GM23338 (cell line): ENCODE data around the gene LMX1B. TPM values are rescaled to one million over a fixed set of nuclear protein-coding genes. Genes with fewer than 3 reads are reported as not detected.

Experiments used
- ATAC-seq: fragments of 200-7000 bp; cut with Tn5 transposase; 3 replicates; pipeline ENCODE4 v1.9.1; 2020
- DNase-seq: peaks from one replicate; pipeline ENCODE4 v3.0.0-alpha.2; 2015; ENCODE audit warnings: low spot score
- H2AFZ ChIP-seq: fragments of 200-600 bp; sonication (generic); 2 replicates; pipeline ENCODE4 v1.8.0; 2016; ENCODE audit warnings: antibody characterized with exemption, mild to moderate bottlenecking, moderate library complexity
- H3F3A ChIP-seq: fragments of 200-600 bp; sonication (generic); replicated peaks from 2 replicates; pipeline ENCODE4 v1.8.0; 2017; ENCODE audit warnings: antibody characterized with exemption, mixed run types, low read depth
- H3K27ac ChIP-seq: fragments of 200-600 bp; sonication (generic); 2 replicates; pipeline ENCODE4 v1.6.1; 2016; ENCODE audit warnings: low read depth
- H3K27me3 ChIP-seq: fragments of 200-600 bp; sonication (generic); 2 replicates; pipeline ENCODE4 v1.8.0; 2016; ENCODE audit warnings: mild to moderate bottlenecking, mixed run types, moderate library complexity; ENCODE audit not compliant: insufficient read depth
- H3K36me3 ChIP-seq: fragments of 200-600 bp; sonication (generic); 2 replicates; pipeline ENCODE4 v1.8.0; 2016; ENCODE audit warnings: mild to moderate bottlenecking; ENCODE audit not compliant: insufficient read depth
- H3K4me1 ChIP-seq: fragments of 200-600 bp; sonication (generic); 2 replicates; pipeline ENCODE4 v1.8.0; 2016; ENCODE audit warnings: mild to moderate bottlenecking, moderate library complexity; ENCODE audit not compliant: insufficient read depth
- H3K4me2 ChIP-seq: fragments of 200-600 bp; sonication (generic); 2 replicates; pipeline ENCODE4 v1.7.1; 2017; ENCODE audit warnings: mixed run types
- H3K4me3 ChIP-seq: fragments of 200-600 bp; sonication (generic); 2 replicates; pipeline ENCODE4 v1.6.1; 2016; ENCODE audit warnings: mixed run types
- H3K79me2 ChIP-seq: fragments of 200-600 bp; sonication (generic); replicated peaks from 2 replicates; pipeline ENCODE4 v1.8.0; 2017; ENCODE audit warnings: mild to moderate bottlenecking; ENCODE audit not compliant: insufficient read depth
- H3K9me2 ChIP-seq: fragments of 200-600 bp; sonication (generic); 2 replicates; pipeline ENCODE4 v1.8.0; 2017; ENCODE audit not compliant: insufficient read depth
- H4K20me1 ChIP-seq: fragments of 200-600 bp; sonication (generic); replicated peaks from 2 replicates; pipeline ENCODE4 v1.8.0; 2017; ENCODE audit warnings: mild to moderate bottlenecking; ENCODE audit not compliant: insufficient read depth
- H3K27ac Mint-ChIP-seq: 2 replicates; pipeline ENCODE4 v1.8.0; 2020; ENCODE audit warnings: inconsistent platforms, mild to moderate bottlenecking, moderate library complexity, mixed read lengths
- H3K27me3 Mint-ChIP-seq: 3 replicates; pipeline ENCODE4 v1.8.0; 2022; ENCODE audit warnings: low read depth, mild to moderate bottlenecking, moderate library complexity, mixed read lengths, inconsistent platforms; ENCODE audit not compliant: insufficient read depth, poor library complexity
- H3K36me3 Mint-ChIP-seq: 3 replicates; pipeline ENCODE4 v1.8.0; 2021; ENCODE audit warnings: low read depth, mild to moderate bottlenecking, inconsistent platforms, moderate library complexity, mixed read lengths
- H3K4me1 Mint-ChIP-seq: 3 replicates; pipeline ENCODE4 v1.8.0; 2020; ENCODE audit warnings: mild to moderate bottlenecking, inconsistent platforms, mixed read lengths
- H3K4me3 Mint-ChIP-seq: 3 replicates; pipeline ENCODE4 v1.8.0; 2021; ENCODE audit warnings: moderate library complexity, mild to moderate bottlenecking, inconsistent platforms, mixed read lengths
- H3K9me3 Mint-ChIP-seq: 3 replicates; pipeline ENCODE4 v1.8.0; 2020; ENCODE audit warnings: moderate library complexity, mild to moderate bottlenecking, inconsistent platforms, mixed read lengths
- CREB1 ChIP-seq: fragments of 250-450 bp; sonication (Bioruptor Pico); IDR thresholded peaks from 2 replicates; pipeline ENCODE4 v1.5.0; 2020; ENCODE audit warnings: low read depth, mild to moderate bottlenecking, moderate library complexity
- EZH2 ChIP-seq: fragments of 200-600 bp; sonication (generic); IDR thresholded peaks from one replicate; pipeline ENCODE4 v1.8.0; 2017; ENCODE audit warnings: antibody characterized with exemption, mild to moderate bottlenecking, low read depth; ENCODE audit not compliant: unreplicated experiment
- EZH2phosphoT487 ChIP-seq: fragments of 200-600 bp; sonication (generic); IDR thresholded peaks from one replicate; pipeline ENCODE4 v1.8.1; 2018; ENCODE audit warnings: antibody characterized with exemption; ENCODE audit not compliant: unreplicated experiment
- POLR2AphosphoS5 ChIP-seq: IDR thresholded peaks from 2 replicates; pipeline ENCODE4 v1.6.1; 2016; ENCODE audit warnings: antibody characterized with exemption, low read depth
- ZNF331 ChIP-seq: fragments of 250-450 bp; sonication (Bioruptor Pico); IDR thresholded peaks from 2 replicates; pipeline ENCODE4 v1.5.0; 2020; ENCODE audit warnings: low read depth, mild to moderate bottlenecking, moderate library complexity
- polyA plus RNA-seq: library from polyadenylated mRNA; unstranded; fragments of >200 nt; fragmentation: Nextera tagmentation; extraction: Ambion mirVana; gene quantifications from 2 replicates; pipeline ENCODE4 v1.2.1, GENCODE V29; 2016
- total RNA-seq: library from RNA; depleted of rRNA; stranded (reverse); fragments of >200 nt; shearing (Covaris generic); gene quantifications from 2 replicates; pipeline ENCODE4 v1.2.3, GENCODE V29; 2014
- TF ChIP-seq, protein P1 (sequence below): fragments of 250-450 bp; sonication (Bioruptor Pico); IDR thresholded peaks from 2 replicates; pipeline ENCODE4 v1.5.0; 2020; ENCODE audit warnings: mild to moderate bottlenecking, moderate library complexity
- TF ChIP-seq, protein P2 (sequence below), 2 experiments: fragments of 200-600 bp in 1 of 2; sonication (generic) in 1 of 2; conservative IDR thresholded peaks; 2 replicates each; pipeline versions ENCODE4 v1.5.1 to v1.6.1; 2016 to 2017; ENCODE audit warnings: antibody characterized with exemption in 2 of 2, low read depth in 2 of 2, mild to moderate bottlenecking in 2 of 2, moderate library complexity in 1 of 2
- TF ChIP-seq, protein P3 (sequence below): IDR thresholded peaks from one replicate; pipeline ENCODE4 v1.6.1; 2018; ENCODE audit warnings: antibody characterized with exemption; ENCODE audit not compliant: unreplicated experiment
- TF ChIP-seq, protein P4 (sequence below): IDR thresholded peaks from 2 replicates; pipeline ENCODE4 v1.6.1; 2016; ENCODE audit warnings: antibody characterized with exemption

LMX1B gene
- total and polyA plus RNA-seq, 2 experiments from 2014 or later: 0.08 to 0.21 TPM

DNA sequence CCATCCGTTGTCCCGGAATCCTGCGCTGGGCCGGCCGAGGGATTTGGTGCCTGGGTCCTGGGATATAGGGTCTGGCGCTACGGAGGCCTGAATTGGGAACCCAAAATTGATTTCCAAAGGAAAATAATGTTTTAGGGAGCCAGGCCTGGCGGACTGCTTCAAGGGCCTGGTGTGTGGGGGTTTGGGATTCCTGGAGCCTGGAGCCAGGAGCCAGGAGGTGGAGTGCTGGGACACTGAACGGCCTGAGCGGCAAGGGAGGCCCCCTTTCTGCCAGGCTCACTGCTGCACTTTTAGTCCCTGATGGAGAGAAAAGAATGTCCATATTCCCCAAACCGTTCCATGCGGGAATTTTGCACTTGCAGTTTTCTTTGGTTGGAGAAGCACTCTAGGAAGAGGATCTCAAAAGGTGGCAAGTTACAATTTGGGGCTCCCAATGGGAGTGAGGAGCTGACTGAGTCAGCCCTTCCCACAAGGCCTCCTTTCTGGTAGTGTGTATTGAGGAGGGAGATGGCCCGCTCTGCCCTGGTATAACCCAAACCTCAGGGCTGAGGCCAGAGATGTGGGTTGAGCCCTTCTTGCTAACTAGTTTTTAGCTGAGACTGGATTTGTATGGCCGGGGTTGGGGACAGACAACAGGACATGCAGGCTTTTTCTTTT, 2.2 kb downstream of the LMX1B start:
- H3K27ac Mint-ChIP-seq: no peak overlapping the region
- H3K9me3 Mint-ChIP-seq: peaks cover 3% of the 10 kb centered on the region; the same call in 1 of the 3 replicates
- H3K36me3 ChIP-seq: no peaks in the 10 kb centered on the region
- no peaks in the 10 kb centered on the region for H3K36me3 Mint-ChIP-seq
- peak overlapping the region; percentile 85 for H3K4me2 ChIP-seq
- peaks cover 15% of the 10 kb centered on the region for H4K20me1 ChIP-seq
- H3K4me1 ChIP-seq: peaks cover 55% of the 10 kb centered on the region
- H3K27ac ChIP-seq: no peak overlapping the region
- H3F3A ChIP-seq: peaks cover 25% of the 10 kb centered on the region
- no peaks in the 10 kb centered on the region for H3K9me2 ChIP-seq
- H3K4me1 Mint-ChIP-seq: peaks cover 55% of the 10 kb centered on the region
- H3K4me3 Mint-ChIP-seq: peak overlapping the region; percentile 61
- no peaks in the 10 kb centered on the region for H3K79me2 ChIP-seq
- H3K27me3 ChIP-seq: peaks cover 94% of the 10 kb centered on the region
- H3K4me3 ChIP-seq: peak overlapping the region; percentile 50
- peaks cover 91% of the 10 kb centered on the region for H3K27me3 Mint-ChIP-seq
- peak overlapping the region; percentile 23; the same call in 1 of the 2 replicates for H2AFZ ChIP-seq
- TF ChIP-seq POLR2AphosphoS5 (no peak), EZH2 (peak; percentile 78), EZH2phosphoT487 (no peak), CREB1 (no peak), ZNF331 (CRISPR knock-in tag) (no peak)
- TF ChIP-seq, protein P1, sequence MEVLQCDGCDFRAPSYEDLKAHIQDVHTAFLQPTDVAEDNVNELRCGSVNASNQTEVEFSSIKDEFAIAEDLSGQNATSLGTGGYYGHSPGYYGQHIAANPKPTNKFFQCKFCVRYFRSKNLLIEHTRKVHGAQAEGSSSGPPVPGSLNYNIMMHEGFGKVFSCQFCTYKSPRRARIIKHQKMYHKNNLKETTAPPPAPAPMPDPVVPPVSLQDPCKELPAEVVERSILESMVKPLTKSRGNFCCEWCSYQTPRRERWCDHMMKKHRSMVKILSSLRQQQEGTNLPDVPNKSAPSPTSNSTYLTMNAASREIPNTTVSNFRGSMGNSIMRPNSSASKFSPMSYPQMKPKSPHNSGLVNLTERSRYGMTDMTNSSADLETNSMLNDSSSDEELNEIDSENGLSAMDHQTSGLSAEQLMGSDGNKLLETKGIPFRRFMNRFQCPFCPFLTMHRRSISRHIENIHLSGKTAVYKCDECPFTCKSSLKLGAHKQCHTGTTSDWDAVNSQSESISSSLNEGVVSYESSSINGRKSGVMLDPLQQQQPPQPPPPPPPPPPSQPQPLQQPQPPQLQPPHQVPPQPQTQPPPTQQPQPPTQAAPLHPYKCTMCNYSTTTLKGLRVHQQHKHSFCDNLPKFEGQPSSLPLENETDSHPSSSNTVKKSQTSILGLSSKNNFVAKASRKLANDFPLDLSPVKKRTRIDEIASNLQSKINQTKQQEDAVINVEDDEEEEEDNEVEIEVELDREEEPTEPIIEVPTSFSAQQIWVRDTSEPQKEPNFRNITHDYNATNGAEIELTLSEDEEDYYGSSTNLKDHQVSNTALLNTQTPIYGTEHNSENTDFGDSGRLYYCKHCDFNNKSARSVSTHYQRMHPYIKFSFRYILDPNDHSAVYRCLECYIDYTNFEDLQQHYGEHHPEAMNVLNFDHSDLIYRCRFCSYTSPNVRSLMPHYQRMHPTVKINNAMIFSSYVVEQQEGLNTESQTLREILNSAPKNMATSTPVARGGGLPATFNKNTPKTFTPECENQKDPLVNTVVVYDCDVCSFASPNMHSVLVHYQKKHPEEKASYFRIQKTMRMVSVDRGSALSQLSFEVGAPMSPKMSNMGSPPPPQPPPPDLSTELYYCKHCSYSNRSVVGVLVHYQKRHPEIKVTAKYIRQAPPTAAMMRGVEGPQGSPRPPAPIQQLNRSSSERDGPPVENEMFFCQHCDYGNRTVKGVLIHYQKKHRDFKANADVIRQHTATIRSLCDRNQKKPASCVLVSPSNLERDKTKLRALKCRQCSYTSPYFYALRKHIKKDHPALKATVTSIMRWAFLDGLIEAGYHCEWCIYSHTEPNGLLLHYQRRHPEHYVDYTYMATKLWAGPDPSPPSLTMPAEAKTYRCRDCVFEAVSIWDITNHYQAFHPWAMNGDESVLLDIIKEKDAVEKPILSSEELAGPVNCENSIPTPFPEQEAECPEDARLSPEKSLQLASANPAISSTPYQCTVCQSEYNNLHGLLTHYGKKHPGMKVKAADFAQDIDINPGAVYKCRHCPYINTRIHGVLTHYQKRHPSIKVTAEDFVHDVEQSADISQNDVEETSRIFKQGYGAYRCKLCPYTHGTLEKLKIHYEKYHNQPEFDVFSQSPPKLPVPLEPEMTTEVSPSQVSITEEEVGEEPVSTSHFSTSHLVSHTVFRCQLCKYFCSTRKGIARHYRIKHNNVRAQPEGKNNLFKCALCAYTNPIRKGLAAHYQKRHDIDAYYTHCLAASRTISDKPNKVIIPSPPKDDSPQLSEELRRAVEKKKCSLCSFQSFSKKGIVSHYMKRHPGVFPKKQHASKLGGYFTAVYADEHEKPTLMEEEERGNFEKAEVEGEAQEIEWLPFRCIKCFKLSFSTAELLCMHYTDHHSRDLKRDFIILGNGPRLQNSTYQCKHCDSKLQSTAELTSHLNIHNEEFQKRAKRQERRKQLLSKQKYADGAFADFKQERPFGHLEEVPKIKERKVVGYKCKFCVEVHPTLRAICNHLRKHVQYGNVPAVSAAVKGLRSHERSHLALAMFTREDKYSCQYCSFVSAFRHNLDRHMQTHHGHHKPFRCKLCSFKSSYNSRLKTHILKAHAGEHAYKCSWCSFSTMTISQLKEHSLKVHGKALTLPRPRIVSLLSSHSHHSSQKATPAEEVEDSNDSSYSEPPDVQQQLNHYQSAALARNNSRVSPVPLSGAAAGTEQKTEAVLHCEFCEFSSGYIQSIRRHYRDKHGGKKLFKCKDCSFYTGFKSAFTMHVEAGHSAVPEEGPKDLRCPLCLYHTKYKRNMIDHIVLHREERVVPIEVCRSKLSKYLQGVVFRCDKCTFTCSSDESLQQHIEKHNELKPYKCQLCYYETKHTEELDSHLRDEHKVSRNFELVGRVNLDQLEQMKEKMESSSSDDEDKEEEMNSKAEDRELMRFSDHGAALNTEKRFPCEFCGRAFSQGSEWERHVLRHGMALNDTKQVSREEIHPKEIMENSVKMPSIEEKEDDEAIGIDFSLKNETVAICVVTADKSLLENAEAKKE (CRISPR knock-in tag): no peak
- TF ChIP-seq, protein P2, sequence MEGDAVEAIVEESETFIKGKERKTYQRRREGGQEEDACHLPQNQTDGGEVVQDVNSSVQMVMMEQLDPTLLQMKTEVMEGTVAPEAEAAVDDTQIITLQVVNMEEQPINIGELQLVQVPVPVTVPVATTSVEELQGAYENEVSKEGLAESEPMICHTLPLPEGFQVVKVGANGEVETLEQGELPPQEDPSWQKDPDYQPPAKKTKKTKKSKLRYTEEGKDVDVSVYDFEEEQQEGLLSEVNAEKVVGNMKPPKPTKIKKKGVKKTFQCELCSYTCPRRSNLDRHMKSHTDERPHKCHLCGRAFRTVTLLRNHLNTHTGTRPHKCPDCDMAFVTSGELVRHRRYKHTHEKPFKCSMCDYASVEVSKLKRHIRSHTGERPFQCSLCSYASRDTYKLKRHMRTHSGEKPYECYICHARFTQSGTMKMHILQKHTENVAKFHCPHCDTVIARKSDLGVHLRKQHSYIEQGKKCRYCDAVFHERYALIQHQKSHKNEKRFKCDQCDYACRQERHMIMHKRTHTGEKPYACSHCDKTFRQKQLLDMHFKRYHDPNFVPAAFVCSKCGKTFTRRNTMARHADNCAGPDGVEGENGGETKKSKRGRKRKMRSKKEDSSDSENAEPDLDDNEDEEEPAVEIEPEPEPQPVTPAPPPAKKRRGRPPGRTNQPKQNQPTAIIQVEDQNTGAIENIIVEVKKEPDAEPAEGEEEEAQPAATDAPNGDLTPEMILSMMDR (conservative IDR thresholded peaks at IDR 0.05; ENCODE audit: low read depth in 2 of 2): peak in 1 of 2 experiments; percentile 15; a peak in 2 of 4 replicates
- TF ChIP-seq, protein P3, sequence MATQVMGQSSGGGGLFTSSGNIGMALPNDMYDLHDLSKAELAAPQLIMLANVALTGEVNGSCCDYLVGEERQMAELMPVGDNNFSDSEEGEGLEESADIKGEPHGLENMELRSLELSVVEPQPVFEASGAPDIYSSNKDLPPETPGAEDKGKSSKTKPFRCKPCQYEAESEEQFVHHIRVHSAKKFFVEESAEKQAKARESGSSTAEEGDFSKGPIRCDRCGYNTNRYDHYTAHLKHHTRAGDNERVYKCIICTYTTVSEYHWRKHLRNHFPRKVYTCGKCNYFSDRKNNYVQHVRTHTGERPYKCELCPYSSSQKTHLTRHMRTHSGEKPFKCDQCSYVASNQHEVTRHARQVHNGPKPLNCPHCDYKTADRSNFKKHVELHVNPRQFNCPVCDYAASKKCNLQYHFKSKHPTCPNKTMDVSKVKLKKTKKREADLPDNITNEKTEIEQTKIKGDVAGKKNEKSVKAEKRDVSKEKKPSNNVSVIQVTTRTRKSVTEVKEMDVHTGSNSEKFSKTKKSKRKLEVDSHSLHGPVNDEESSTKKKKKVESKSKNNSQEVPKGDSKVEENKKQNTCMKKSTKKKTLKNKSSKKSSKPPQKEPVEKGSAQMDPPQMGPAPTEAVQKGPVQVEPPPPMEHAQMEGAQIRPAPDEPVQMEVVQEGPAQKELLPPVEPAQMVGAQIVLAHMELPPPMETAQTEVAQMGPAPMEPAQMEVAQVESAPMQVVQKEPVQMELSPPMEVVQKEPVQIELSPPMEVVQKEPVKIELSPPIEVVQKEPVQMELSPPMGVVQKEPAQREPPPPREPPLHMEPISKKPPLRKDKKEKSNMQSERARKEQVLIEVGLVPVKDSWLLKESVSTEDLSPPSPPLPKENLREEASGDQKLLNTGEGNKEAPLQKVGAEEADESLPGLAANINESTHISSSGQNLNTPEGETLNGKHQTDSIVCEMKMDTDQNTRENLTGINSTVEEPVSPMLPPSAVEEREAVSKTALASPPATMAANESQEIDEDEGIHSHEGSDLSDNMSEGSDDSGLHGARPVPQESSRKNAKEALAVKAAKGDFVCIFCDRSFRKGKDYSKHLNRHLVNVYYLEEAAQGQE: no peak
- TF ChIP-seq, protein P4, sequence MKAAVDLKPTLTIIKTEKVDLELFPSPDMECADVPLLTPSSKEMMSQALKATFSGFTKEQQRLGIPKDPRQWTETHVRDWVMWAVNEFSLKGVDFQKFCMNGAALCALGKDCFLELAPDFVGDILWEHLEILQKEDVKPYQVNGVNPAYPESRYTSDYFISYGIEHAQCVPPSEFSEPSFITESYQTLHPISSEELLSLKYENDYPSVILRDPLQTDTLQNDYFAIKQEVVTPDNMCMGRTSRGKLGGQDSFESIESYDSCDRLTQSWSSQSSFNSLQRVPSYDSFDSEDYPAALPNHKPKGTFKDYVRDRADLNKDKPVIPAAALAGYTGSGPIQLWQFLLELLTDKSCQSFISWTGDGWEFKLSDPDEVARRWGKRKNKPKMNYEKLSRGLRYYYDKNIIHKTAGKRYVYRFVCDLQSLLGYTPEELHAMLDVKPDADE: no peak
- ATAC-seq (no peak), DNase-seq (peak; percentile 69)
